Adrenal gland (tissue), 12 donors: ENCODE data around the gene HIPK2. TPM values are rescaled to one million over a fixed set of nuclear protein-coding genes. Genes with fewer than 3 reads are reported as not detected.

ENCODE experiments used
- DNase-seq, 7 donors: peaks; one replicate each; pipeline ENCODE4 v3.0.0-alpha.2; 2019 to 2020
- H3K27ac ChIP-seq, 5 donors: fragments of 200-600 bp; sonication (generic) in 4 of 5; 1 replicate in 3 of 5; 2 replicates in 2 of 5; pipeline versions ENCODE4 v1.5.1 to v1.8.0; 2016 to 2020; ENCODE audit warnings: mild to moderate bottlenecking in 1 of 5
- H3K27me3 ChIP-seq: fragments of 200-600 bp; 2 replicates; pipeline ENCODE4 v1.8.0; 2021
- H3K36me3 ChIP-seq, 2 donors: fragments of 200-600 bp; replicated peaks in 1 of 2; 1 replicate in 1 of 2; 2 replicates in 1 of 2; pipeline versions ENCODE4 v1.5.1 to v1.8.0; 2018 to 2022
- H3K4me1 ChIP-seq, 2 donors: fragments of 200-600 bp; replicated peaks in 1 of 2; 1 replicate in 1 of 2; 2 replicates in 1 of 2; pipeline versions ENCODE4 v1.5.1 to v1.8.0; 2018 to 2021
- H3K4me3 ChIP-seq, 4 donors: fragments of 200-600 bp; sonication (generic) in 3 of 4; one replicate each; pipeline ENCODE4 v1.5.1; 2016 to 2018
- H3K9me3 ChIP-seq, 3 donors: fragments of 200-600 bp; sonication (generic) in 1 of 3; replicated peaks in 1 of 3; 1 replicate in 2 of 3; 2 replicates in 1 of 3; pipeline versions ENCODE4 v1.5.1 to v1.8.0; 2016 to 2021
- POLR2A ChIP-seq, 2 donors: fragments of 450-650 bp; IDR thresholded peaks; one replicate each; pipeline ENCODE4 v1.6.1; 2017; ENCODE audit warnings: antibody characterized with exemption in 2 of 2, mild to moderate bottlenecking in 2 of 2, moderate library complexity in 1 of 2
- WGBS, 4 donors: extraction: QIAGEN DNeasy Blood & Tissue Kit in 2 of 4; methylation state at CpG; one replicate each; pipeline versions ENCODE4 v1.1.5 to v1.1.7; 2013 to 2017; 5-methylcytosine and 5-hydroxymethylcytosine counted together
- intact Hi-C, 2 donors: fragments of 100-400 bp; cut with DNase I; formaldehyde crosslinking; loops; one replicate each; pipeline versions ENCODE4 v1.14.1 to v1.15.0; 2022 to 2023
- polyA plus RNA-seq, 3 donors: library from polyadenylated mRNA; stranded (reverse); fragments of 200-250 nt in 2 of 3; fragments of 350-450 nt in 1 of 3; fragmentation: Illumina TruSeq in 1 of 3; extraction: RNeasy Lipid Tissue Mini Kit (QIAGEN cat#74804) in 1 of 3; gene quantifications; one replicate each; pipeline ENCODE4 v1.2.3, GENCODE V29; 2013 to 2014
- total RNA-seq, 9 donors: library from RNA; depleted of rRNA in 4 of 9; stranded (reverse); fragments of >200 nt in 4 of 9; fragments of 120-200 nt in 1 of 9; fragmentation: NEBNext Ultra II Directional in 1 of 9; extraction: Animal tissue kit (Norgen Biotek cat#: 25700) in 1 of 9; gene quantifications; one replicate each; pipeline versions ENCODE4 v1.1.0 to v1.2.4, GENCODE V29; 2013 to 2023
- TF ChIP-seq, protein P1 (sequence below), 6 experiments: fragments of 450-650 bp in 4 of 6; fragments of 200-600 bp in 2 of 6; sonication (generic) in 1 of 6; IDR thresholded peaks; 1 replicate in 5 of 6; 2 replicates in 1 of 6; pipeline versions ENCODE4 v1.5.1 to v1.8.0; 2016 to 2021; ENCODE audit warnings: antibody characterized with exemption in 6 of 6, mild to moderate bottlenecking in 2 of 6, moderate library complexity in 1 of 6
- donor health status: healthy with polysubstance abuse.
- donor health status: Bipolar disorder and iron deficiency.
- donor health status: DM: yes; HTN: yes; CAD: no.
- donor health status: DM: no; HTN: no; CAD: no.
- donor health status: DM: no; HTN: no; CAD: no.
- donor health status: DM: yes; HTN: yes; CAD: no.

HIPK2 gene
- total and polyA plus RNA-seq, 12 donors, result 4.7 to 82.4 (median 49.8) TPM

DNA sequence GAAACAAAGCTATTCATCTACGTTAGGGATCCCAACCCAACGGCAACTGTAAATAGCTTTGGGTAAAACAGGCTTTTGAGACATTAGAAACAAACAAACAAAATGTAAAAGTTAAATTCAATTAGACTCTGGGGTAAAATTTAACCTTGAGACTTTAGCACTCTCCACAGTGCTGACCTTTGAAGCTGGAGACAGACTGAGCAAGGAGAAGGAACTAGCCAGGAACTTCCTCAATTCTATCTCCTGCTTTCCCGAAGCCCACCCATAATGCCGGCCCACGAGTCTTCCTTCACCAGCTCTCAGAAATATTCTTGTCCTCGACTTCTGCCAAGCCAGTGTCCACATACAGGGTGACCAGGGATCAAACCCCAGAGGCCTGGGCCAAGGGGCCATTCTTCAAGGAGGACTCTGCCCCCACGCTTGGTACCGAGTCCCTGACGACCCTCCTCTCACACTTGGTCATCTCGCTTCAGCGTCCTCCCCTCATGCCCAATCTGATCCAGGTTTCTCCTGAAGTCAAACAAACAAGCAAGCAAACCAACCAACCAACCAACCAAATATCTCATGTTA, 114.1 kb downstream of the HIPK2 start:
- Histone ChIP-seq H3K27ac (no peak overlapping the region), H3K4me1 (peaks cover 10 to 50% of the 10 kb centered on the region in 2 donors), H3K4me3 (no peak overlapping the region), H3K27me3 (no peaks in the 10 kb centered on the region), H3K36me3 (no peaks in the 10 kb centered on the region), H3K9me3 (no peaks in the 10 kb centered on the region)
- DNase-seq, result no peak
- TF ChIP-seq, protein P1, sequence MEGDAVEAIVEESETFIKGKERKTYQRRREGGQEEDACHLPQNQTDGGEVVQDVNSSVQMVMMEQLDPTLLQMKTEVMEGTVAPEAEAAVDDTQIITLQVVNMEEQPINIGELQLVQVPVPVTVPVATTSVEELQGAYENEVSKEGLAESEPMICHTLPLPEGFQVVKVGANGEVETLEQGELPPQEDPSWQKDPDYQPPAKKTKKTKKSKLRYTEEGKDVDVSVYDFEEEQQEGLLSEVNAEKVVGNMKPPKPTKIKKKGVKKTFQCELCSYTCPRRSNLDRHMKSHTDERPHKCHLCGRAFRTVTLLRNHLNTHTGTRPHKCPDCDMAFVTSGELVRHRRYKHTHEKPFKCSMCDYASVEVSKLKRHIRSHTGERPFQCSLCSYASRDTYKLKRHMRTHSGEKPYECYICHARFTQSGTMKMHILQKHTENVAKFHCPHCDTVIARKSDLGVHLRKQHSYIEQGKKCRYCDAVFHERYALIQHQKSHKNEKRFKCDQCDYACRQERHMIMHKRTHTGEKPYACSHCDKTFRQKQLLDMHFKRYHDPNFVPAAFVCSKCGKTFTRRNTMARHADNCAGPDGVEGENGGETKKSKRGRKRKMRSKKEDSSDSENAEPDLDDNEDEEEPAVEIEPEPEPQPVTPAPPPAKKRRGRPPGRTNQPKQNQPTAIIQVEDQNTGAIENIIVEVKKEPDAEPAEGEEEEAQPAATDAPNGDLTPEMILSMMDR (IDR thresholded peaks at IDR 0.05), result no peak
- no peak for TF ChIP-seq POLR2A (IDR thresholded peaks at IDR 0.05)
- intact Hi-C loops, result no loop called here
- WGBS, 4 donors, result 81 to 90% (median 87%) methylated on average over 11 of the region's 11 CpGs

DNA sequence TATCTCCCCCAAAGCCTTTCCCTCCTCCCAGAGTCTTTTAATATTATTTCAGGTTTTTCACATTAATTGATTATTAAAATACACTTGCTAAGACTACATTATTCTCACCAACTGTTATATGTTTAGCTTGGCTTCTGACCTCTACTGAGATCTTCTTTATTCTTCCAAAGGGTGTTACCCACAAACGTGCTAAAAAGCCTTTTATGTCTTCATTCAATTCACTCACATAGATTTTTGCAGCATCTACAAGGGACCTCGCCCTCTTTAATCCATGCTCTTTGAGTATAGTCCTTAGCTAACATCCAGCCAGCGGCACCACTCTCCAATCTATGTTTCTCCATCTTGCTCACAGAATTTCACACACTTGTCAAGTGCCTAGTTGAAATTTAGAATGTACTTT, 115.9 kb downstream of the HIPK2 start:
- no peaks in the 10 kb centered on the region for H3K27me3 ChIP-seq
- no peaks in the 10 kb centered on the region for H3K36me3 ChIP-seq
- H3K9me3 ChIP-seq, result no peaks in the 10 kb centered on the region
- no peak overlapping the region for H3K27ac ChIP-seq
- no peak for DNase-seq
- peaks cover 17 to 54% of the 10 kb centered on the region in 2 donors for H3K4me1 ChIP-seq
- intact Hi-C loops, result no loop called here
- TF ChIP-seq, protein P1 (IDR thresholded peaks at IDR 0.05), result no peak
- TF ChIP-seq POLR2A (IDR thresholded peaks at IDR 0.05), result no peak
- H3K4me3 ChIP-seq, result no peak overlapping the region
- 81 to 88% (median 88%) methylated on average over 3 of the region's 3 CpGs for WGBS, 4 donors

DNA sequence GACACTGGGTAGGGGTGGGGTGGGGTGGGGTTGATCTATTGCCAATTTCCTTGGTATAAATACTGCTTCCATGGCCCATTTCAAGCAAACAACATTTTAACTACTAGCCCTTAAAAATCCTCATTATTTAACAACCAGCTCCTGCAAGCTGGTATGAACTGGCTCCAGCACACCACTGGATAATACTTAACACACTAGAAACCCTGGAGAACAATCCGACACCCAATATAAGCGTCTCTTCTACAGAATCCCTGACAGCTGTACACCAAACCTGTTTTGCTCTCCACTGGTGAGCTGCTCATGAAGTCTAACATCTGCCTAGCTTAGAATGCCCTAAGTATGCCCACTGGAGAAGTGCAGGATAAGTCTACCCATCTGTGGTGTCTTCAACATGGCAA, 116.8 kb downstream of the HIPK2 start:
- Histone ChIP-seq H3K27me3 (no peaks in the 10 kb centered on the region), H3K4me1 (peaks cover 17 to 53% of the 10 kb centered on the region in 2 donors), H3K4me3 (no peak overlapping the region), H3K9me3 (no peaks in the 10 kb centered on the region), H3K36me3 (no peaks in the 10 kb centered on the region), H3K27ac (no peak overlapping the region)
- no peak for DNase-seq
- 93 to 100% (median 96%) methylated on average over 2 of the region's 2 CpGs for WGBS, 4 donors
- intact Hi-C loops, result no loop called here
- TF ChIP-seq, protein P1 (IDR thresholded peaks at IDR 0.05), result no peak
- no peak for TF ChIP-seq POLR2A (IDR thresholded peaks at IDR 0.05)

DNA sequence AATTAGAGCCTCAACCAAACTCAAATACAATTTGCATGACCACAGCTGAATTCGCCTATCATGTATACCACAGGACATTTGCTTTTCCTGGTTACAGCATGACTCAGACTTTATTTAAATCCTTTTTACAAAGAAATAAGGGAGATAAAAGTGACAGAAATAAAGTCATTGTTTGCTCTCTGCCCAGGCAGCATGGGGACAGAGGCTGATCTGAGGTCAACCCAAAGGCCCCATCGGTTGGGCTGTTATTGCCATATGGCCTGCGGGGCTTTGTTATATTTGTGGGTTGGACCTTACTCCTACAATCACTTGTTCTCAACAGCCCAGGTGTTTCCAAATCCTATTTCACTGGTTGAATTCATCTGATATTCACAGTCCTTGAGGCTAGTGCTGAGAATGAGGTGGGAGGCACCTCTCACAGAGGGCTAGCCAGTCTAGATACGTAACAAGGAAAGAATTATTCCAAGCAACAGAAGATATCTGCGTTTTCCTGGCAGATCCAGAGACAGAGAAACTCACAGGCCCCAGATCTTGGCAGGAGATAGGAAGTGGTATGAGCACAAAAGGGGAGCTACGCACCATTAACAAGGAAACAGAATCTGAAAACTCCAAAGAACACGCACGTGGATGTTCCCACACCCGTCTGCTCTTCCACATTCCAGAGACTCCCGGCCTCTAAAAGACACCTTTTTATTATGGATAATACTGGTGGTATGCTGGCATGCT, 117.3 kb downstream of the HIPK2 start:
- DNase-seq, result no peak
- no peak overlapping the region for H3K4me3 ChIP-seq
- no peaks in the 10 kb centered on the region for H3K36me3 ChIP-seq
- no peaks in the 10 kb centered on the region for H3K27me3 ChIP-seq
- 76 to 89% (median 86%) methylated on average over 10 of the region's 10 CpGs for whole genome bisulfite sequencing, 4 donors
- peaks cover 17 to 48% of the 10 kb centered on the region in 2 donors for H3K4me1 ChIP-seq
- H3K27ac ChIP-seq, result peak overlapping the region in 1 of 5 donors; percentile 51
- no peaks in the 10 kb centered on the region for H3K9me3 ChIP-seq
- intact Hi-C loops, result no loop called here
- TF ChIP-seq, protein P1 (IDR thresholded peaks at IDR 0.05), result no peak
- TF ChIP-seq POLR2A (IDR thresholded peaks at IDR 0.05), result no peak
